Smooth muscle cell (in vitro differentiated cells): Measurements from ENCODE around the gene ORC4. TPM values are rescaled to one million over a fixed set of nuclear protein-coding genes. Genes with fewer than 3 reads are reported as not detected.

Experiments
- DNase-seq: peaks from one replicate; lab custom pipeline; 2025; ENCODE audit not compliant: unreplicated experiment; lab: John Stamatoyannopoulos, UW
- H2AFZ ChIP-seq: fragments of 200-600 bp; sonication (generic); 2 replicates; pipeline ENCODE4 v1.6.0; 2016; ENCODE audit warnings: antibody characterized with exemption, low read depth, mild to moderate bottlenecking
- H3F3A ChIP-seq: fragments of 200-600 bp; sonication (generic); 2 replicates; pipeline ENCODE4 v1.6.0; 2017; ENCODE audit warnings: antibody characterized with exemption, low read depth
- H3K27ac ChIP-seq: fragments of 200-600 bp; sonication (generic); 2 replicates; pipeline ENCODE4 v1.5.1; 2016; ENCODE audit warnings: low read depth, mild to moderate bottlenecking
- H3K27me3 ChIP-seq: fragments of 200-600 bp; sonication (generic); 2 replicates; pipeline ENCODE4 v1.6.1; 2016; ENCODE audit warnings: low read depth, mild to moderate bottlenecking
- H3K36me3 ChIP-seq: fragments of 200-600 bp; sonication (generic); 2 replicates; pipeline ENCODE4 v1.5.1; 2016; ENCODE audit warnings: low read depth
- H3K4me1 ChIP-seq: fragments of 200-600 bp; sonication (generic); 2 replicates; pipeline ENCODE4 v1.5.1; 2016; ENCODE audit warnings: low read depth
- H3K4me2 ChIP-seq: fragments of 200-600 bp; sonication (generic); 2 replicates; pipeline ENCODE4 v1.6.0; 2016; ENCODE audit warnings: mild to moderate bottlenecking
- H3K4me3 ChIP-seq: fragments of 200-600 bp; sonication (generic); 2 replicates; pipeline ENCODE4 v1.5.1; 2016; ENCODE audit warnings: mild to moderate bottlenecking
- H3K79me2 ChIP-seq: fragments of 200-600 bp; sonication (generic); 2 replicates; pipeline ENCODE4 v1.6.0; 2016; ENCODE audit warnings: low read depth, mild to moderate bottlenecking
- H3K9ac ChIP-seq: fragments of 200-600 bp; sonication (generic); 2 replicates; pipeline ENCODE4 v1.6.0; 2016; ENCODE audit warnings: low read depth
- H3K9me3 ChIP-seq: fragments of 200-600 bp; sonication (generic); replicated peaks from 2 replicates; pipeline ENCODE4 v1.5.1; 2016; ENCODE audit warnings: low read depth
- H4K20me1 ChIP-seq: fragments of 200-600 bp; sonication (generic); 2 replicates; pipeline ENCODE4 v1.6.0; 2016; ENCODE audit warnings: low read depth
- WGBS: methylation state at CpG from one replicate; pipeline ENCODE4 v1.1.7; 2016; ENCODE audit warnings: low lambda C conversion rate; 5-methylcytosine and 5-hydroxymethylcytosine counted together
- polyA plus RNA-seq: library from polyadenylated mRNA; unstranded; fragments of >200 nt; fragmentation: Nextera tagmentation; extraction: Ambion mirVana; gene quantifications from 2 replicates; pipeline ENCODE4 v1.2.1, GENCODE V29; 2016
- total RNA-seq: library from RNA; depleted of rRNA; stranded (reverse); fragments of >200 nt; gene quantifications from 2 replicates; pipeline ENCODE4 v1.2.3, GENCODE V29; 2014
- TF ChIP-seq, protein P1 (sequence below): fragments of 200-600 bp; sonication (generic); IDR thresholded peaks from 2 replicates; pipeline ENCODE4 v1.5.1; 2017; ENCODE audit warnings: borderline replicate concordance, mild to moderate bottlenecking, antibody characterized with exemption; ENCODE audit not compliant: insufficient read depth, poor library complexity, severe bottlenecking

The ORC4 gene
- total and polyA plus RNA-seq, 2 experiments from 2014 or later: 23.7 to 75.3 TPM

DNA sequence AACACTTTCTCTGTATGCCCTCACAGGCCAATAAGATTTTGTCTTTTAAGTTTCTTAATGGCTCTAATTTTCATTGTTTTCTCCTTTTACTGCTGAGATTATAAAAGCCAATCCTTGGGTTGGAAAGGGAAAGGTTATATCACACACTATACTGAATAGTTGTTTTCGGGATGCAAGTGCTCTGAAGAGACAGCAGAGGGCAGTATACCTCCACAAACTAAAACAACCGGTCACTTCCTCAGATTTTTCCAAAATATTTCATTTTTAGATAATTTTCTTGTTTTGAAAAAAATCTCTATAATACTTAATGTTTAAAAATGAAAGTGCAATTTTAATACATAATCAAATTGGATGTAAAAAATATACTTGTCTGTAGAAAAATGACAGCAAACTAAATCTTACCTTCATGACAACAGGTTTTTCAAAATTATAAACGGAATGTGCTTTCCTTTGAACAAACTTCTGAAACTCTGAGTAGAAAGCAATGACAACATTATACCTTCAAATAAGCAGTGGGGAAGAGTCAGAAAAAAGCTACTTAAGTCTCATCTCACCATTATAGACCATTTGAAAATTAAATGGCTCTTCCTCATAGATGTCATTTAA lies 82.7 kb downstream of the ORC4 start:
- 43% methylated on average over 3 of the region's 3 CpGs for WGBS
- no peak for DNase-seq
- no peaks in the 10 kb centered on the region for H3F3A ChIP-seq
- no peak overlapping the region for H3K4me3 ChIP-seq
- no peaks in the 10 kb centered on the region for H3K27me3 ChIP-seq
- no peak overlapping the region for H3K27ac ChIP-seq
- no peak overlapping the region for H3K9ac ChIP-seq
- TF ChIP-seq, protein P1, sequence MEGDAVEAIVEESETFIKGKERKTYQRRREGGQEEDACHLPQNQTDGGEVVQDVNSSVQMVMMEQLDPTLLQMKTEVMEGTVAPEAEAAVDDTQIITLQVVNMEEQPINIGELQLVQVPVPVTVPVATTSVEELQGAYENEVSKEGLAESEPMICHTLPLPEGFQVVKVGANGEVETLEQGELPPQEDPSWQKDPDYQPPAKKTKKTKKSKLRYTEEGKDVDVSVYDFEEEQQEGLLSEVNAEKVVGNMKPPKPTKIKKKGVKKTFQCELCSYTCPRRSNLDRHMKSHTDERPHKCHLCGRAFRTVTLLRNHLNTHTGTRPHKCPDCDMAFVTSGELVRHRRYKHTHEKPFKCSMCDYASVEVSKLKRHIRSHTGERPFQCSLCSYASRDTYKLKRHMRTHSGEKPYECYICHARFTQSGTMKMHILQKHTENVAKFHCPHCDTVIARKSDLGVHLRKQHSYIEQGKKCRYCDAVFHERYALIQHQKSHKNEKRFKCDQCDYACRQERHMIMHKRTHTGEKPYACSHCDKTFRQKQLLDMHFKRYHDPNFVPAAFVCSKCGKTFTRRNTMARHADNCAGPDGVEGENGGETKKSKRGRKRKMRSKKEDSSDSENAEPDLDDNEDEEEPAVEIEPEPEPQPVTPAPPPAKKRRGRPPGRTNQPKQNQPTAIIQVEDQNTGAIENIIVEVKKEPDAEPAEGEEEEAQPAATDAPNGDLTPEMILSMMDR: peak; percentile 94
- H3K9me3 ChIP-seq: no peaks in the 10 kb centered on the region
- no peaks in the 10 kb centered on the region for H3K36me3 ChIP-seq
- H2AFZ ChIP-seq: no peak overlapping the region
- H3K79me2 ChIP-seq: no peaks in the 10 kb centered on the region
- H4K20me1 ChIP-seq: peaks cover 3% of the 10 kb centered on the region
- H3K4me2 ChIP-seq: no peak overlapping the region
- no peaks in the 10 kb centered on the region for H3K4me1 ChIP-seq

DNA sequence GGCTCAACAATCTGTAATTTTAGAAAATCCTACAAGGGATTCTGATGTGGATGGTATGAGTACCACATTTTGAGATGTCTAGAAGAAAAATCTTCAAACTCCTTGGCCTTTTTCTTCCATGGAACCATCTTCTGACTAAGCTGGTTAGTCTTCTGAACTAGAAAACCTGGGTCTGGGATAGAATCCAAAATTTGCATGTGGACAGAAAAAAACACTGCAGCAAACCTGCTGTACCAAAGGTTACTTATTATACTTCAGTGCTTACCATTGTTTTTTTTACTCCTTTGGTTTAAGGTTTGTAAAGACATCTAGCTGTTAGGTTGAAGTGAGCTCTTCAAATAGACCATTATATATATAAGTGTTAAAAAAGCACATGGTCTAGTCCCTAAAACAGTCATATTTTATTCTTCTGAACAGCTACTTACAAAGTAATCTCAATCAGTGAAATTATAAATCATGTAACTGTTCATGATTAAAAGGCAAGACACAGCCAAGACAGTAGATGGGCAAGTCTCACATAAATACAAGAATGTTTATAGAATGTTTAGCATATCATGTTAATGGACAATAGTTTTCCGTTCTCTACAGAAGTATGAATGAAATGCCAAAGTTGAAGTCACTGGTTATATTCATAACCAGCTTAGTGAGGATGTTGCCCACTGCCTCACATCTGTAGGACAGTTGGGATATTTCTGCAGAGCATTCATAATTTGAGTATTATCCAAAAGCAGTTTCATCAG lies 85.5 kb downstream of the ORC4 start:
- H3K36me3 ChIP-seq: peaks cover 4% of the 10 kb centered on the region
- no peaks in the 10 kb centered on the region for H3F3A ChIP-seq
- 91% methylated on average over 1 of the region's 1 CpG for WGBS
- no peaks in the 10 kb centered on the region for H3K4me1 ChIP-seq
- no peak overlapping the region for H2AFZ ChIP-seq
- no peak overlapping the region for H3K4me2 ChIP-seq
- H4K20me1 ChIP-seq: peaks cover 3% of the 10 kb centered on the region
- no peaks in the 10 kb centered on the region for H3K79me2 ChIP-seq
- no peak overlapping the region for H3K27ac ChIP-seq
- H3K9ac ChIP-seq: no peak overlapping the region
- H3K4me3 ChIP-seq: no peak overlapping the region
- H3K9me3 ChIP-seq: no peaks in the 10 kb centered on the region
- TF ChIP-seq, protein P1: no peak
- H3K27me3 ChIP-seq: no peaks in the 10 kb centered on the region
- no peak for DNase-seq

DNA sequence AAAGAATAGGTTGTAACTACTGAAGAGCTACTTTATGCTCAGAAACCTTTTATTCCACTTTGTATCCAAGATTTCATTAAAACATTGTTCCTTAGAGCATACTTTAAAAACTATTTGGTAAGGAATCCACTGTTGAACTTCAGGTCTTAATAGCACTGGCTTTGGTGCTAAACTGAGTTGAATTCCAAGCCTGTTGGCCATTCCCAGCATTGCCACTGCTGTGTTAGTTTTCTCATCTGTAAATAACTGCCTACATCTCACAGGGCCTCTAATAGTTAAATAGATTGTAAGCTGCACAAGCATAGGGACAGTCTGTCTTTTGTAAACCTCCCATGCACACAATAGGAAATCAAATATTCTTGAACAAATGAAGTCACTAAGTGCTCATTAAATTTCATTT lies 86.6 kb downstream of the ORC4 start:
- TF ChIP-seq, protein P1: no peak
- Histone ChIP-seq H4K20me1 (peaks cover 3% of the 10 kb centered on the region), H3K27ac (no peak overlapping the region), H3F3A (no peaks in the 10 kb centered on the region), H3K4me3 (no peak overlapping the region), H3K36me3 (peaks cover 5% of the 10 kb centered on the region), H3K27me3 (no peaks in the 10 kb centered on the region), H3K9ac (no peak overlapping the region), H3K4me2 (no peak overlapping the region), H2AFZ (no peak overlapping the region), H3K79me2 (no peaks in the 10 kb centered on the region), H3K9me3 (no peaks in the 10 kb centered on the region), H3K4me1 (no peaks in the 10 kb centered on the region)
- DNase-seq: no peak

DNA sequence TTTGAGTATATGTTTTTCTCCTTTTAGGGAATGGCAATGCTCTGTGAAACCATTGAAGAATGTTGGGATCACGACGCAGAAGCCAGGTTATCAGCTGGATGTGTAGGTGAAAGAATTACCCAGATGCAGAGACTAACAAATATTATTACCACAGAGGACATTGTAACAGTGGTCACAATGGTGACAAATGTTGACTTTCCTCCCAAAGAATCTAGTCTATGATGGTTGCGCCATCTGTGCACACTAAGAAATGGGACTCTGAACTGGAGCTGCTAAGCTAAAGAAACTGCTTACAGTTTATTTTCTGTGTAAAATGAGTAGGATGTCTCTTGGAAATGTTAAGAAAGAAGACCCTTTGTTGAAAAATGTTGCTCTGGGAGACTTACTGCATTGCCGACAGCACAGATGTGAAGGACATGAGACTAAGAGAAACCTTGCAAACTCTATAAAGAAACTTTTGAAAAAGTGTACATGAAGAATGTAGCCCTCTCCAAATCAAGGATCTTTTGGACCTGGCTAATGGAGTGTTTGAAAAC lies 93.4 kb downstream of the ORC4 start:
- no peaks in the 10 kb centered on the region for H4K20me1 ChIP-seq
- no peak for DNase-seq
- no peak overlapping the region for H3K4me2 ChIP-seq
- TF ChIP-seq, protein P1: no peak
- H3K9me3 ChIP-seq: no peaks in the 10 kb centered on the region
- H3K36me3 ChIP-seq: peaks cover 5% of the 10 kb centered on the region
- H3K4me3 ChIP-seq: no peak overlapping the region
- WGBS: 89% methylated on average over 4 of the region's 4 CpGs
- H3K27ac ChIP-seq: no peak overlapping the region
- no peak overlapping the region for H2AFZ ChIP-seq
- H3K4me1 ChIP-seq: no peaks in the 10 kb centered on the region
- H3K79me2 ChIP-seq: no peaks in the 10 kb centered on the region
- no peak overlapping the region for H3K9ac ChIP-seq
- H3F3A ChIP-seq: no peaks in the 10 kb centered on the region
- no peaks in the 10 kb centered on the region for H3K27me3 ChIP-seq
